GM19351 (cell line): ENCODE measurements around the gene WNK1.
"Not testable (repeated sequence)": the region's sequence is repeated elsewhere in the genome, so short reads cannot be mapped to it uniquely, and the experiment has no call there.

Experiments
- ATAC-seq: cut with Tn5 transposase; IDR thresholded peaks from one replicate; pipeline ENCODE4 v1.9.1; 2021; ENCODE audit warnings: mild to moderate bottlenecking, moderate library complexity; ENCODE audit not compliant: unreplicated experiment

WNK1 gene

DNA sequence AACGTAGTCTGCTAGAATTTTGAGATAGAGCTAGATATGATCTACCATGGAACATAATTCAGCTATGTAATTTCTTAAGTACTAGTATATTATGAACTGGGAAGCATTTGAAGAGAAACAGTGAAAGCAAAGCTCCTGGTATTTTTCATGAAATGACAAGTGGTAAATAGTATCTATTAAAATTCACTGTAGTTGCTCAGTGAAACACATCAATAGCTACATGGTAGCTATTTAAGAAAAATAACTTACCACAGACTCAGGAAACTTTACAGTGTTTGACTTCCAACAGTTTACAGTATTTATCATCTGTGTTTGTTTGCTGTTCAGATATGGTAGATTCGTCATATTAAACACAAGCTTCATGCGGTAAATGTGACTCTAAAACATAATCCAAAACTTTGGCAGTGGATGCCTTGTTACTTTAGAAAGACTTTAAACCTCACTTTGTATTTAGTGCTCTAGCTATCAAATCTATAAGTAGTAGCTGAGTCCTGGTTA, 25.2 kb downstream of the WNK1 start:
- ATAC-seq = no peak

DNA sequence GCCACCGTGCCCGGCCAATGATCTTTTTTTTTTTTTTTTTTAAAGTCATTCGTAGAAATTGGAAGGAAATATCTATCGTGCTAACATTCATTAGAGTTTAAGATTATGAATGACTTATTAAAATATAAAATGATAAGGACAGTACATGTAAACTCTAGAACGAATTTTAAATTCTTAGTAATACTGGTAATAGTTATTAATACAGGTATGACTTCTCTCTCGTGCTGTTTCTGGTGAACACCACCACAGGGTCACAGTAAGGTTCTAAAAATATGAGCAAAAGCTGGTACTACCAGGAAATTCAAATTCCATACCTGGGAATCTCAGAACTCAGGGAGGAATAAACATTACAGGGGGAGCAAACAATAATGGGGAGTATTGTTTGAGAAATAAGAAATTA, 26.2 kb downstream of the WNK1 start:
- no peak for ATAC-seq

DNA sequence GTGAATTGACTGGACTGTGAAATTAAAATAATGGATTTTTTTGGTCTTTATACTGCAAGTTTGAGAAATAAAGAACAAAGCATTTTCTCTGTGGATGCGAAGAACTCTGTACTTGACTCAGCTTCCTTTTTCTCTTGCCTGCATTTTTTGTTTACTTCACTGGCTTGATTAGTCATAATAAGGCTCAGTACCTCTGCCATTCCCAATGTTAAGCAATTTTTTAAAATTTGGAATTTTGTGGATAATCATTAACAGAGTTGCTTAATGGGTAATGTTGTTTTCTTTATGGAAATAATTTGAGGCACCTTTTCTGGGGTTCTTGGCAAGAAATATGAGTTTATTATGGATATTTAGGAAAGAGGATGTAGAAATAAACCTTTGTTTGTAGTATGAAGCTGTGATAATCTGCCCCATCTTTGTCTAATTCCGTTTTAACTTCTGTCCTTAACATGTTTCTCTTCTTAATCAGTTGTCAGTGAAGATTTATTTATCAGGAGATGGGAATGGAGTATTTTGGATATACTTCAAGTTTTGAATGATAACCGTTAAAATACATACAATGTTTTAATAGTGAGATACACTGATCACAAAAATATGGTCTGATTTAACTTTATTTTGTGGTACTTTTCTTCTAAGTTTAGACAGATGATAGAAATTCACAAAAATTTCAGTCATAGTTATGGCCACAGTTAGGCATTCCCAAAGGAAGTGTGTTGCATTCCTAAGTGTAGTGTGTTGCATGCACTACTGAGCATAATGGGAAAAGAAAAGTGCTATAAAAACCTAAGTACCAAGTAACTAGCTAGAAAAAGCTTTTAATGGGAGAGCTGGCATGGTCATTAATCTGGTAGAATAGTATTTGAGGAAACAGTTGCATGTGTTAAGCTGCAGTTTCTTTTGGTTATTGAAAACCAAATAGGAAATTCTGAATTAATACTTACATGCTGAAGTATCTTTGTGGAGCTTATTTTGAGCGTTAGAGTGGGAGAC, 27.7 kb downstream of the WNK1 start:
- ATAC-seq = no peak

DNA sequence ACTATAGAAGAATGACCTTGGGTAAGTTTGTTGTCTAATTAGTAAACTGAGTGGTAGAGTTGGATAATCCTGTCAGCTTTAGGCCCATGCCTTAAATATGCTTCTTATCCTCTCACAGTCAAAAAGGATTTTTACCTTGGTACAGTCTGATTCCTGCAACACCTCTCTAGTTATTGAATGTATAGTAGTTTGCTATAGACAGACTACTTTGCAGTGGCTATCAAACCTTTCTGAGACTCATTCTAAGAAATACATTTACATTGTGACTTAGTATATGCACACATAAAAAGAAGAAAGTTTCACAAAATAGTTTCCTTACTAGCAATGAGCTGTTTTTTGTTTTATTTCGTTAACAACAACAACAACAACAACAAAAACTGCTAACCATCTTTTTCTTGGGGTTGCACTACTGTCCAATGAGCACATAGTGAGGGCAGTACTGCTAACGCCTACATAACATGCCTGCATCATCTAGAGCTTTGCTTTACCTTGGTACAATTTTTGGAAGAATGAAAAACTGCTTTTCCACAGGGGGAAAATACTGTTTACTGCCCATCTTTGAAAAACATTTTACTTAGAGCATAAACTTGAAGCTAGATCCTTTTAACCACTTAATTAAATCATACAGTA, 28.5 kb downstream of the WNK1 start:
- ATAC-seq = no peak

DNA sequence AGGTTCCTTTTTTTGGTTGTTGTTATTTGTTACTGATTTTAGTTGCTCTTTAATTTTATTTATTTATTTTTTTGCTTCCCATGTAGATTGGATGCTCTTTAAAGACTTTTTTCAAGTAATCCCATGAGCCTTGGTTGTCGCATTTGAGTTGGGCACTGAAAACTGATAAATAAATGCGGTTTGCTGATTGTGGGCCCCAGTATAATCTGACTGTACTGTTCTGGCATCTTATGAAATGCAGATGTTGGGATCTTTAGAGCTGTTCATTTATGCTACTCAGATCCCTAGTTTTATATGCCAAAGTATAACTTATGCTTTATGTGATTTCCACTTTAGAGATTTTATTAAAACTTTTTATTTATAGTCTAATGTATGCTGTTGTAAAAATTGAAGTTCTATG, 33.3 kb downstream of the WNK1 start:
- ATAC-seq = no peak

DNA sequence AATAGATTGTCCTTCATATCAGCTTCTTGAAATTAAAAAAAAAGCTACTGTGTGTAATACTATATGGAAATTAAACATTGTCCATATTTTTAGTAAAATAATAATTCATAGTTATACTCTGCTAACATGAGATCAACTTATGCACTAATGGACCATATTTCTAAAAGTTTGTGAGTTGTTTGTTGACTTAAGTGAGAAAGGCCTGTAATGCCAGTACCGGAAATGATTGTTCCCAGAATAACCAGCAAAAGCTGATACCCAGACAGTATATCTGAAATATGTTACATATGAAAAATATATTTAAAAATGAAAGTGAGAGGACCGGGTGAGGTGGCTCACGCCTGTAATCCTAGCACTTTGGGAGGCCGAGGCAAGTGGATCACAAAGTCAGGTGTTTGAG, 35.9 kb downstream of the WNK1 start:
- no peak for ATAC-seq

DNA sequence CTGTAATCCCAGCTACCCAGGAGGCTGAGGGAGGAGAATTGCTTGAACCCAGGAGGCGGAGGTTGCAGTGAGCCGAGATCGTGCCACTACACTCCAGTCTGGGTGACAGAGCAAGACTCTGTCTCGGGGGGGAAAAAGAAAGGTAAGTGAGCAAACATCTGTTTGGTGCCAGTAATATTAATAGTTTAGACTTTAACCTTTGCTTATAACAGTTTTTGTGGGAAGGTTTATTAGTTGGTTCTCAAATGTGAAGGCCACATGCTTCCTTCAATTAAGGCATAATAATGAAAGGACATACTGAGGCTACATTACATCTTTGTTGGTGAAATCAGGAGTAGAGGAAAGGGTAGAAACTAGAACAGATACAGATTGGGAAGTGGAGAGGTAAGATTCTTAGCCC, 36.4 kb downstream of the WNK1 start:
- ATAC-seq = not testable (repeated sequence)

DNA sequence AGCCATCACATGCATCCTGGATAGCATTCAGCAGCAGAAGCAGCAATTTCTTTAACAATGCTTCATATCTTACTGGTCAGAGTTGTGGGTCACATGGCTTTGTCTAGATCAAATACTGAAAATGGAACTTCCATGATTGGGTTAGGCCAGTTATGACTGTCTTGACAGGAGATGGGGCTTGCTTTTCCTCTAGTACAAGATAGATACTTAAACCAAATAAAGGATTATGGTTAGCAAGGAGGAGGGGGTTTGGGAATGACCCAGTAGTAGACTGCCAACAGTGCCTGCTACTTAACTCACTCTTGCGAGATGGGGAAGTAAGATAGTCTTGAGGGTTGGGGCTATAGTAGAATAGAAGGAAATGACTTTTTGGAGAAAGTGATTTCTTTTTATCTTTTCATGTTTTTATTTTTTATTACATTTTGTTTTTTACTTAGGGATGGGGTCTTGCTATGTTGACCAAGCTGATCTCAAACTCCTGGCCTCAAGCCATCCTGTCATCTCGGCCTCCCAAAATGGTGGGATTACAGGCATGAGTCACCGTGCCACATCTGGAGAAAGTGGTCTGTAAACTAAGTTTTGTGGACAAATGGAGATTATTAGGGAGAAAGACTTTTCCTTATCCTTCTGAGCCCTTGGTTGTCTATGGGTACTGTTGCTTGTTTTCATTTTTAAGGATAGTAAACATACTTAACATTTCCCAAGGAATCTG, 37.6 kb downstream of the WNK1 start:
- no peak for ATAC-seq

DNA sequence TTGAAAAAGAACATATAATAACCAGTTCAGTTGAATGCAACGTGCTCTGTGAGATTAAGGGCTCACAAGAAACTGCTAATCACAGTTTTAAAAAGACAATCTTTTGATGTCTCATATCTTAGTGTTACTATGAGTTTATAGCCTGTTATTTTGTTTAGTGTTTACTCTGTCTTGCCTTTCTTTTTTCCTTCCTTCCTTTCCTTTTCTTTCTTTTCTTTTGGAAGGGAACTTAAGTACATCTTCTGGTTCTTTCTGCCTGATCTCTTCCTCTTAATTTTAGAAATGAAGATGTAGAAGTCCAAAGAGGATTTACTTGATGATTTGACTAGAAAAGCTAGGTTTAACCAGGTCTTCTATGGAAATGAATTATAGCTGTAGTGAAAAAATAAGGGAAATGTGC, 38.2 kb downstream of the WNK1 start:
- ATAC-seq = no peak

DNA sequence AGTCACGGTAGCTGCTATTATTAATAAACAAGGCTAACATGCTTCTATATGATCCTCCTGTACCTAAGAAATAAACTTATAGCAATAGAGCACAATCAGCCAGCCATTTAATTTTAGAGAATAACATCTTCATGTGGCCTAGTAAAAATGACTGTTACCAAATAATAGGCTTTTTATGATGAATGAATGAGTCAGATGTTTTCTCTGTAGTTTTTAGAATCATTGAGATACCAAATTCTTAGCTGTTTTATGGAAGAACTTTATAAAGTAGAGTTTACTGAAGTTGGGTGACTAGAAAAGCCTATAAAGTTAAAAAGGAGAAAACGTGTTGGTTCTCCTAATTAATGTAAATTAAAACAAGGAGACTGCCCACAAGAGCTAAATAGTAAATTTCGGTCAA, 40.7 kb downstream of the WNK1 start:
- ATAC-seq = no peak

DNA sequence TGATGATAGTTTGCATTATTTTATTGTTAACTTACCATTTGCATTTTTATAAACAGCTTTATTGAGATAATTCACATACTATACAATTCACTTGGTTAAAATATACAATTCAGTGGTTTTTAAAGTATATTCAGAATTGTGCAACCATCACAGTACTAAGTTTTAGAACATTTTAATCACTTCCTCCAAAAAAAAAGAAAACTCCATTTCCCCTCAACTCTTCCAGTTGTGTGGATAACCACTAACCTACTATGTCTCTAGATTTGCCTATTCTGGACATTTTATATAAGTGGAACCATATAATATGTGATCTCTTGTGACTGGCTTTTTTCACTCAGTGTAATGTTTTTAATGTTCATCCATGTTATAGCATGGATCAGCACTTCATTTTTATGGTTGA, 41.3 kb downstream of the WNK1 start:
- no peak for ATAC-seq

DNA sequence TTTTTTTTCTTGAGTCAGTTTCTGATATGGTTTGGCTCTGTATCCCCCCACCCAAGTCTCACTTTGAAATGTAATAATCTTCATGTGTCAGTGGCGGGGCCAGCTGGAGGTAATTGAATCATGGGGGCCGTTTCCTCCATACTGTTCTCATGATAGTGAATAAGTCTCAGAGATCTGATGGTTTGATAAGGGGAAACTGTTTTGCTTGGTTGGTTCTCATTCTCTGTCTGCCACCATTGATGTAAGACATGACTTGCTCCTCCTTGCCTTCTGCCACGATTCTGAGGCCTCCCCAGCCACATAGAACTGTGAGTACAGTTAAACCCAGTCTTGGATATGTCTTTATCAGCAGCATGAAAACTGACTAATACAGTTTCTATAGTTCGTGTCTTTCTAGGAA, 42.9 kb downstream of the WNK1 start:
- no peak for ATAC-seq

DNA sequence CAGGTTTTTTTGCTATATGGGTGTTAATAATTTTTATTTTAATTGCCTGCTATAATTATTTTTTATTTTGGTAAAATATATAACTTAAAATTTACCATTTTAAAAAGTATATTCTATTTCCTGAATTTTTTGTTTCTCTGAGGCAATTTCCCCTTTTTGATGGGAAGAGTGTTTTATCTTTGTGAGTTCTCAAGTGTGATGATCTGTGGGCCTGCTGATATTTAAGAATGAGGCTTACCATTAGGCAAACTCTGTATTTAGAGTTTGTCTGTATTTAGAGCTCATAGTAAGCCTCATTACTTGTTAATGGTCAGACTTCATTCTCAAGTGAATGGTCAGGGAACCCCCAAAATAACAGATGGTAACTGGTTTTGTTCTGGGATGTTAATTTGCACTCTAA, 48.0 kb downstream of the WNK1 start:
- no peak for ATAC-seq

DNA sequence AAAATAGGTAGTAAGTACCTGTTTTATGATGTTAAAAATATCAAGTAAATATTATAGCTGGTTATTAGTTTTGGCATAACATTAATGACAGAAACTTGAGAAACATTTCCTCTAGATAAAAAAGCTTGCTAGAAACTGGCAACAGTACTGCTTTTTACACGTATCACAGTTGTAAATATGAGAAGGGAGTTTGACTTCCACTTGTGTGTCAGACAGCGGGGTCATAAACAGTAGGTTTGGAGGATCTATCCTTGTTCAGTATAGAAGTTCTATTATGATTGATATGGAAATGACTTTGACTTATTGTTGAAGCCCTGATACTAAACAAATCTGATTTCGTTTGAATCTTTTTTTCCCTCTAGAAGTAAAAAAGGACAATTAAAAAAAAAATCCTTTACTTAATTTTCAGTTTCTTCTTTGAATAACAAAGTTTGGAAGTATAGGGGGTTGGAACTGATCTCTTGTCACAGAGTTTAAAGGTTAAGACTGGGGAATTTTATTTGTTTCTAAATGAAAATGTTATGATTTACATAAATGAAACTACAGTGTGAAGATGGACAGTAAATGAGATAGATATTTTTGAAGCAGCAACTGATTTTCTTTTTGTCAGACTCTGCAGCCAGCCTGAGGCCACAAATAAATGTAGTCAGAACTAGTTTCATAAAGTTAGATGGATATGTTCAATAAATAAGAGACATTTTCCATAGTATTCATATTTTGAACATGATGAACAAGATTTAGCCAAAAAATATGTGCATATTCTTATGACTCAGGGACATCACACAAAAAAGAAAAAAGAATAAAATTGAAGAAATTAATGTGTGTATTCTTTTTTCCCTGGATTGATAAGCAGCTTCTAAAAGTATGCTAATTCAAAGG, 50.1 kb downstream of the WNK1 start:
- no peak for ATAC-seq

DNA sequence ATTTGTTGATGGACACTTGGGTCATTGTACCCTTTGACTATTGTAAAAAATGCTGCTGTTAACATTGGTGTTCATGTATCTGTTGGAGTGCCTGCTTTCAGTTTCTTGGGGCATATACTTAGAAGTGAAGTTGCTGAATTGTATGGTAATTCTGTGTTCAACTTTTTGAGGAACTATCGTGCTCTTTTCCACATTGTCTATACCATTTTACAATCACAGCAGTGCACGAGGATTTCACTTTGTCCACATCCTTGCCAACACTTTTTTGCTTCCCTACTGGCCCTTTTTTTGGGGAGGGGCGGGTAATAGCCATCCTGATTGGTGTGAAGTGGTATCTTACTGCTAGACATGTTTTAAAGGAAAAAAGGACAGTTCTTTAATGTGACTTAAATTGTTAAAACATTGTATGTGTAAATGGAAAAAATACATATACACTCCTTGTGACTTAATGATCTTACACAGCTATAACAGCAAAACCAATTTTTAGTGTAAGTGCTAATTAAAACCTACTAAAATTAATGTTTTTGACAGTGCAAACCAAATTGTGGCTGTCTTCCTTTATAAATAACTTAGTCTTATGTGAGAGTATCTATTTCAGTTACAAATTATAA, 52.7 kb downstream of the WNK1 start:
- no peak for ATAC-seq

DNA sequence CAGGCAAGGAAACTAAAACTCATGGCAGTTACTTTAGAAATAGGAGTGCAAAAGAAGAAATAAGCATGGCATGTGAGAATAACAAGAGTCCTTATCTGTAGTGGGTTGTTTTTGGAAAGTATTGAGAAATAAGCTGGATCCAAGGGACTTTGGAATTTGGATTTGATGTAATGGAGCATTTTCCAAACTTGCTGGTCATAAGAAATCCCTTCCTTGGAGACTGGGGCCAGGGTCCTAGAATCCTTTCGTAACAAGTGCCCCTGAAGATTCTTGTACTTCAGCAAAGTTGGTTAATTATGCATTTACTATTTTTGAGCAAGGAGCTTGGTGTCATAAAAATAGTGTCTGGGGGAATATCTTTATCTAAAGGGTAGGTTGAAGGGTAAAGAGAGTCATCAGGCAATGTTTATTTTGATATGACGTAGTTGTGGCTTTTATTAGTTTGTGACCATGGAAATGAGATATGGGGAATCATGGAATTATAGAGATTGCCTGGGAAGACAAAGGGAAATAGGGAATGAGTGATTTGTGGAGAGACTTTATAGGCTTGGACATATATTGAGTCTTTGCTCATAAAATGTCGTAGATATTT, 53.9 kb downstream of the WNK1 start:
- ATAC-seq = no peak

DNA sequence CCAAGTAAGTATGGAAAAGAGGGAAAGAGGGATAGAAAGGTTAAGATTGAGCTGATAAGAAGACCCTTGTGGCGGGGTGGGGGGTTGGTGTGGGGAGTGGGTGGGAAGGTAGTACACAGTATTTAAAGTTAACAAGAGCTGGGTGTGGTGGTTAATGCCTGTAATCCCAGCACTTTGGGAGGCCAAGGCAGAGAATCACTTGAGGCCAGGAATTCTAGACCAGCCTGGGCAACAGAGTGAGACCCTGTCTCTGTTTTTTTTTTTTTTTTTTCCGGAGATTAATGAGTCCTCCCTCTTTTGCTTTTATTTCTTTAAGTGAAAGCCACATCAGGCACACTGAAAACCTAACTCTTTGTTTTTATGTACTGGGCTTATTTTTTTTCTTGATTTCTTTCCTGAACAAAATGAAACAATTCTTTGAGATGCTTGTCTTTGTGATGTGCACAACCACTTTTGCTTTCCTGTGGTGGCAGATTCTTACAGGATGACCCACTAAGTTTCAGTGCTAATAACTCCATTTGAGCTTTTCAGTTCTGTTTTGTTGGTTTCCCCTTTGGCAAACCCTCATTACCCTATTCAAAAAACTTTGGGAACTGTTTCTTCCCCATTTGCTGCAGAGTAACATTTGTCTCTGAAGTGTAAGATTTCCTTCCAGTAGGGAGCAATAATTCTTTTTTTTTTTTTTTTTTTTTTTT, 54.8 kb downstream of the WNK1 start:
- no peak for ATAC-seq

DNA sequence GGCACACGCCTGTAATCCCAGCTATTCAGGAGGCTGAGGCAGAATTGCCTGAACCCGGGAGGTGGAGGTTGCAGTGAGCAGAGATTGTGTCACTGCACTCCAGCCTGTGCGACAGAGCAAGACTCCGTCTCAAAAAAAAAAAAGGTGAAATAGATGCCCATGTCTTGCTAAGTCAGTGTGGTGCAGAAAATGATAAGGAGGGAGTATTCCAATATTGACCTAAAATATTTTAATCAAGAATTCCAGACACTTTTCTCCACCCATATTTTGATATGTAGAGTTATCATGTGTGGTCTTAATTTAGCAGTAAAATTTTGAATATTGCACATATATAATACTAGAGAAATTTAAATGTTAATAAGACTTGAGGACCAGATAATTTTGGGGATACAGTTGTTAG, 57.7 kb downstream of the WNK1 start:
- ATAC-seq = no peak
